NCI-H1417 (cell line): Measurements from ENCODE around the gene MASP2.
"Not testable (repeated sequence)": the region's sequence is repeated elsewhere in the genome, so short reads cannot be mapped to it uniquely, and the experiment has no call there.

Experiments
- DNase-seq, 3 experiments: peaks; one replicate each; lab custom pipeline; 2025; lab: John Stamatoyannopoulos, UW

MASP2 gene

DNA sequence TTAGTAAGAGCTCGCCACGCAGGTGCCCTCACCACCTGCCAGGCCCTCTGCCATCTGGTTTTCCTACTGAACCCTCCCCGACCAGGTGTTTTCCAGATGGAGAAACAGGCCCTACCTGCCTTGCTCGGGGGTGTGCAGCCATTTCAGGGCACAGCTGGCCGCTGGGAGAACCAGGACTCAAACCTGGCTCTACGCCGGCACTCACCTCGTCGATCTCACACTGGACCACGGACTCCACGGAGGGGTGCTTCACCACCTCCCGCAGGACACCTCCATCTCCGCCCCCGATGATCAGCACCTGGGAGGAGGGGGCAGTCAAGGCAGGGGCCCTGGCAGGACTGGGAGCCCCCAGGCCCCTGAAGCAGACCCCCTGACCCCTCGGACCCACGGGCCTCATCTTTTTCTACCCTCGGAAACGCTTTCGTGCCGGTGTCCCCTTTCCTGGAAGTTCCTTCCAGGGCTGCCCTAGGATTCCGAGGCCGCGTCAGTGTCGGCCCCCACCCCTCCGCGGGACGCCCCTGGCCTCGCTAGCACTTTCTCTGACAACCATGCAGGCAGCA, 11.6 kb upstream of the MASP2 start:
- peak; percentile 19 to 79 (median 56) for DNase-seq

GRCh38 chr1:11058026-11058425, 11.0 kb upstream of the MASP2 start:
- DNase-seq: no peak

DNA sequence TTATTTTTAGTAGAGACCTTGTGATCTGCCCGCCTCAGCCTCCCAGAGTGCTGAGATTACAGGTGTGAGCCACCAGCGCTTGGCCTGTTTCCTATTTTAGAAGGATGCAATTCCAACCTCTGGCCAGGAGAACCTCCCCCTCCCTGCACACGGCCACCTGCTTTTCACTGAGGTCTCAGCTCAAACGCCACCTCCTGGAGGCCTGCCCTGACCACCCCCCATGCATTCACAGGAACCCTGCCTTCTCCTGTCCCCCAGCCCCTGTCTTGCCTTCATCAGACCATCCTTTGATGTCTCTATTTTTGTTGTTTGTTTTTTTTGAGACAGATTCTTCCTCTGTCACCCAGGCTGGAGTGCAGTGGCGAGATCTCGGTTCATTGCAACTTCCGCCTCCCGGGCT, 10.4 kb upstream of the MASP2 start:
- no peak for DNase-seq

- no peak for DNase-seq
Measured at GRCh38 chr1:11056504-11056903, 9.5 kb upstream of the MASP2 start.

- no peak for DNase-seq
Measured at GRCh38 chr1:11055676-11056075, 8.6 kb upstream of the MASP2 start.

GRCh38 chr1:11054666-11055065, 7.6 kb upstream of the MASP2 start:
- no peak for DNase-seq

DNA sequence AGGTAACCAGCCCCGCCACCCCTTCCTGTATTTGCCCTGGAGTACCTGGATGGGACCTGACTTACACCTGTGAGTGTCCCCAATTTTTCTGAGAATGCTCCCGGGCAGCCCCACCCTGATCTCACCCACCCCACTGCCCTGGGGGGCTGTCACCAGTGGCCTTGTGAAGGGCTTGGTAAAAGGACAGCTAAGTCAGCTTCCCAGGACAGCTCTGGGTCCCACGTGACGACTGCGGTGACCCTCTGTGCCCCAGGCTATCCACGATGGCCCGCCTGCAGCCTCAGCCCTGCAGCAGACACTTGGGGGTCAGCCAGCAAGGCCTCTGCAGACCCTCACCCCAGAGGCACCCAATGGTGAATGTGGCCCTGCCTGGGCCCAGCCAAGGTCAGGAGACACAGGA, 7.1 kb upstream of the MASP2 start:
- no peak for DNase-seq

DNA sequence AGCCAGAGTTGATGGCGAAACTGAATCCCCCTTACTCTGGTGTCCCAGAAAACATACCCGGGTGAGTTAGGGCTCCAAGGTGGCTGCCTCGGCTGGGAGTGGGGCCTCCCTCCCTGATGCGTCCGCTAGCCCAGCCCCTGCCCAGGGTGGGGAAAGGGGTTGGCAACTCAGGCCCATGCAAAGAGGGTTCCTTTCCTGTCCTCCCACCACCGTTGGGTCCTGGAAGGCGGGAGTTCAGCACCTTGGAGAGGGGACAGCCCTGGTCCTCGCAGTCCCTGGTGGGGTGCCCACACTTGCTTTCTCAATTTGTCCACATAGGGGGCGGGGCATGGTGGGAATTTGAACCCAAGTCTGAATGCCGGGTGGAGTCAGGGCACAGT, 6.7 kb upstream of the MASP2 start:
- no peak for DNase-seq

- peak in 2 of 3 experiments; percentile 16 to 48 for DNase-seq
Measured at GRCh38 chr1:11052839-11053757, 6.1 kb upstream of the MASP2 start.

- no peak for DNase-seq
Measured at GRCh38 chr1:11051781-11052511, 4.9 kb upstream of the MASP2 start.

DNA sequence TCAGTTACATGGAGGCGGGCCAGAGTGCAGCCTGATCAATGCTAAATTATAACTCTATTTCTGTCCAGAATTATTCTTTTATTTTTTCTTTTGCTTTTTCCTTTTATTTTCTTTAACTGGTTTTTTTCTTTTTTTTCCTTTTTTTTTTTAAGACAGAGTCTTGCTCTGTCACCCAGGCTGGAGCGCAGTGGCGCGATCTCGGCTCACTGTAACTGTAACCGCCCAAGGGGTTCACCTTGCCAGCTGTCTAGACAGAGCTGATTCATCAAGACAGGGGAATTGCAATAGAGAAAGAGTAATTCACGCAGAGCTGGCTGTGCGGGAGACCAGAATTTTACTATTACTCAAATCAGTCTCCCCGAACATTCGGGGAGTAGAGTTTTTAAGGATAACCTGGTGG, 4.1 kb upstream of the MASP2 start:
- not testable (repeated sequence) for DNase-seq

DNA sequence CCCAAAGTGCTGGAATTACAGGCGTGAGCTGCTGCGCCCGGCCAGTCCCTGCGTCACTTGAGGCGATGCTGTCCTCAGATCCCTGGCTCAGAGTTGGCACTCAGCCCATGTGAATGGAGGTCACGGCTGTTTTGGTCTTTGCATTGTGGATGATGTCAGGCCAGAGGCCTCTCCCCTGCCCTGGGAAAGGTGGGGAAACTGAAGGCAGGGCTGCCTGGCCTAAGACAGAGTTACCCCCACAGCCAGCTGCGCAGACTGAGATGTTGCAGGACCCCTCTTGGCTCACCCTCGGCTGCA, 821 bp downstream of the MASP2 start:
- DNase-seq: no peak

DNA sequence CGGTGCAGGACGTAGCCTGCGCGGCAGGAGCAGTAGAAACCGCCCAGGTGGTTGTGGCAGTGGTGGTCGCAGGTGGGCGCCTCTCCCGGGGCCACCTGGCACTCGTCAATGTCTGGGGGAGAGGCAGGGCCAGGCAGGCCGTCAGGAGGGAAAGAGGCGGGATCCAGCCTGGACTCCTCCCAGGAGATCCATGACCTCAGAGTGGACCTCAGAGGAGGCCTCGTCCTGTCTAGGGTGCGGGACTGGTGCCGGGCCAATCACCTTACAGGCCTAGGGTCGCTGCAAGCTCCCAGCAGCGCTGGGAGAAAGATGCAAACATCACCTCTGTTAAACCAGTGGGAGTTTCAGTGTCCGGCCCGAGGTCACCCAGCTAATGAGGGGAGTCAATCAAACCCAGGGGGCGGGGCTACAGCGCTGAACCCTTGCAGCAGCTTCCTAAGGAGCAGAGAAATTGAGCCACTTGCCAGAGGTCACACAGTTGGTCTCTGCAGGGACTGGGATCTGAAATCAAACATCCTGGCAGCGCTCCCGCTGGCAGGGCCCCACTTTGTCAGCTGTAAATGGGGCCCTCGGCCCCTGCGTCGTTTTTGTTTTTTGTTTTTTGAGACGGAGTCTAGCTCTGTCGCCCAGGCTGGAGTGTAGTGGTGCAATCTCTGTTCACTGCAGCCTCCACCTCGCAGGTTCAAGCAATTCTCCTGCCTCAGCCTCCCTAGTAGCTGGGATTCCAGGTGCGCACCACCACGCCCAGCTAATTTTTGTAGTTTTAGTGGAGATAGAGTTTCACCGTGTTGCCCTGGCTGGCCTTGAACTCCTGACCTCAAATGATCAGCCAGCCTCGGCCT, 1.4 kb downstream of the MASP2 start:
- DNase-seq: peak in 1 of 3 experiments; percentile 30

- no peak for DNase-seq
Measured at GRCh38 chr1:11044849-11045427, 2.1 kb downstream of the MASP2 start.

DNA sequence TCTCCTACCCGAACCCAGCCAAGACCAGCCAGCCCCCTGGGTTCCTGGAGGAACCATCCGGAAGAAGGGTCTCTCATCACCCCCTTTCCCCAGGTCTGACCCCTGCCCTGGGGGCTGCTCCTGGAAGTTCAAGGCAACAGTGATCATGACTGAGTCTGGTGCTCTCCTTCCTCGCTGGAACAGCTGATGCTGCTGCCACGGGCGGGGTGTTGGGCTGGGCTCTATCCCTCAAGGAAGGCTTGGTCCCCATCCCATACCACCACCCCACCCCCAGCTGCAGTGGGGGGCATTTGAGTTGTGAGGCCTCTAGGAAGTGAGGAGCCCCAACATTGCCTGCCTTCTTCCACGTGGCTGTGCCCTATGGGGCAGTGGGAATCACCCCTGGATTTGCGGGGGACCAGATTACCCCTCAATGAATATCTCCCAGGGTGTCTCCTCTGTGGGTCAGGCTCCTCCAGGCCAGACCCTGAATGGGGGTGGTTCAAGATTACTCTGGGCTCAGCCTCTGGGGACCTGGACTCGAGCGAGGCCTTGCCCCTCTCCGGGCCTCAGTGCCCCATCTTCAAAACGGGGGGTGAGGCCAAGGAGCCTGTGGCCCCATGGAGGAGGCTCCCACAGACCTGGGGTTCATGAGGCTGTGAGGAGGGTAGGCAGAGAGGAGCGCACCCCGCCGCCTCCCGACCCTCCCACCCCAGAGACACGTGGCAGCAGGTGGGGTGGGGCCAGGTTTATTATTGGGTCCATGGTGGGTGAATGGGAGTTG, 2.8 kb downstream of the MASP2 start:
- no peak for DNase-seq

- DNase-seq: no peak
Measured at GRCh38 chr1:11042995-11043874, 3.8 kb downstream of the MASP2 start.

- DNase-seq: no peak
Measured at GRCh38 chr1:11042065-11042464, 5.0 kb downstream of the MASP2 start.

DNA sequence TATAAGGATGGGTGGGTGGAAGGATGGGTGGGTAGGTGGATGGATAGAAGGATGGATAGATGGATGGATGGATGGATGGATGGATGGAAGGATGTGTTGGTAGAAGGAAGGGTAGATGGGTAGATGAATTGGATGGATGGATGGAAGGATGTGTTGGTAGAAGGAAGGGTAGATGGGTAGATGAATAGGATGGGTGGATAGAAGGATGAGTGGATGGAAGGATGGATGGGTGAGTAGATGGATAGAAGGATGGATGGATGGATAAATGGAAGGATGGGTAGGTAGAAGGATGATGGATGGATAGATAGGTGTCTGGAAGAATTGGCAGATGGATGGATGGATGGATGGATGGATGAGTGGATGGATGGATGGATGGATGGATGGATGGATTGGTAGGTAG, 6.0 kb downstream of the MASP2 start:
- no peak for DNase-seq

DNA sequence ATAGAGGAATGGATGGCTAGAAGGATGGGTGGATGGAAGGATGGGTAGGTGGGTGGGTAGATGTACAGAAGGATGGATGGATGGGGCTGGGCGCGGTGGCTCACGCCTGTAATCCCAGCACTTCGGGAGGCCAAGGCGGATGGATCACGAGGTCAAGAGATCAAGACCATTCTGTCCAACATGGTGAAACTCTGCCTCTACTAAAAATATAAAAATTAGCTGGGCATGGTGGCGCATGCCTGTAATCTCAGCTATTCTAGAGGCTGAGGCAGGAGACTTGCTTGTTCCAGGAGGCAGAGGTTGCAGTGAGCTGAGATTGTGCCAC, 7.0 kb downstream of the MASP2 start:
- DNase-seq: not testable (repeated sequence)
